ENCODE results near the gene KCNK15.
A peak's percentile ranks its signal among the peaks of the same experiment; 100 is the strongest.

Gene KCNK15

GRCh38 chr20:44715499-44716308, 30.0 kb upstream of the KCNK15 start:
- DNase-seq (ENCODE audit: low spot score): no peak

GRCh38 chr20:44716309-44717106, 29.2 kb upstream of the KCNK15 start:
- DNase-seq (ENCODE audit: low spot score): no peak

- DNase-seq (ENCODE audit: low spot score): no peak
Observed at GRCh38 chr20:44717986-44718385, 27.7 kb upstream of the KCNK15 start.

GRCh38 chr20:44719841-44720240, 25.8 kb upstream of the KCNK15 start:
- no peak for DNase-seq (ENCODE audit: low spot score)

- no peak for DNase-seq (ENCODE audit: low spot score)
Observed at GRCh38 chr20:44720621-44720996, 25.1 kb upstream of the KCNK15 start.

GRCh38 chr20:44720997-44721784, 24.5 kb upstream of the KCNK15 start:
- DNase-seq (ENCODE audit: low spot score): no peak

- no peak for DNase-seq (ENCODE audit: low spot score)
Observed at GRCh38 chr20:44721785-44722054, 23.9 kb upstream of the KCNK15 start.

GRCh38 chr20:44722990-44723389, 22.7 kb upstream of the KCNK15 start:
- no peak for DNase-seq (ENCODE audit: low spot score)

- DNase-seq (ENCODE audit: low spot score): no peak
Observed at GRCh38 chr20:44723391-44723790, 22.3 kb upstream of the KCNK15 start.

GRCh38 chr20:44723798-44724362, 21.8 kb upstream of the KCNK15 start:
- no peak for DNase-seq (ENCODE audit: low spot score)

GRCh38 chr20:44724423-44725091, 21.1 kb upstream of the KCNK15 start:
- DNase-seq (ENCODE audit: low spot score): no peak

GRCh38 chr20:44725837-44726236, 19.8 kb upstream of the KCNK15 start:
- DNase-seq (ENCODE audit: low spot score): no peak

GRCh38 chr20:44727039-44727438, 18.6 kb upstream of the KCNK15 start:
- DNase-seq (ENCODE audit: low spot score): no peak

- no peak for DNase-seq (ENCODE audit: low spot score)
Observed at GRCh38 chr20:44727651-44728050, 18.0 kb upstream of the KCNK15 start.

- no peak for DNase-seq (ENCODE audit: low spot score)
Observed at GRCh38 chr20:44728801-44729443, 16.7 kb upstream of the KCNK15 start.

GRCh38 chr20:44730441-44730840, 15.2 kb upstream of the KCNK15 start:
- no peak for DNase-seq (ENCODE audit: low spot score)

GRCh38 chr20:44731657-44732056, 14.0 kb upstream of the KCNK15 start:
- no peak for DNase-seq (ENCODE audit: low spot score)

GRCh38 chr20:44732327-44732726, 13.3 kb upstream of the KCNK15 start:
- no peak for DNase-seq (ENCODE audit: low spot score)

GRCh38 chr20:44733341-44734069, 12.2 kb upstream of the KCNK15 start:
- peak; percentile 41 for DNase-seq (ENCODE audit: low spot score)

GRCh38 chr20:44734938-44735337, 10.7 kb upstream of the KCNK15 start:
- DNase-seq (ENCODE audit: low spot score): no peak

- no peak for DNase-seq (ENCODE audit: low spot score)
Observed at GRCh38 chr20:44735816-44736169, 9.9 kb upstream of the KCNK15 start.
